Heart right ventricle (tissue), 16 donors: ENCODE data around the gene KRT71. TPM values are rescaled to one million over a fixed set of nuclear protein-coding genes. Genes with fewer than 3 reads are reported as not detected.

Experiments used
- ATAC-seq, 8 donors: fragments of 200-7000 bp; cut with Tn5 transposase; one replicate each; pipeline ENCODE4 v1.9.1; 2020; ENCODE audit warnings: mild to moderate bottlenecking in 8 of 8, moderate library complexity in 8 of 8, moderate number of reproducible peaks in 1 of 8
- DNase-seq, 2 donors: peaks; one replicate each; pipeline ENCODE4 v3.0.0-alpha.2; 2020
- H3K27ac ChIP-seq, 10 donors: fragments of 200-600 bp; sonication (generic) in 2 of 10; one replicate each; pipeline versions ENCODE4 v1.5.0 to v1.8.0; 2020 to 2022; ENCODE audit warnings: mild to moderate bottlenecking in 3 of 10
- H3K27me3 ChIP-seq, 7 donors: fragments of 200-600 bp; one replicate each; pipeline ENCODE4 v1.8.0; 2021 to 2022; ENCODE audit warnings: mild to moderate bottlenecking in 2 of 7
- H3K36me3 ChIP-seq, 9 donors: fragments of 200-600 bp; sonication (generic) in 1 of 9; one replicate each; pipeline versions ENCODE4 v1.5.0 to v1.8.0; 2020 to 2022; ENCODE audit warnings: mild to moderate bottlenecking in 2 of 9
- H3K4me1 ChIP-seq, 9 donors: fragments of 200-600 bp; sonication (generic) in 1 of 9; one replicate each; pipeline versions ENCODE4 v1.5.0 to v1.8.0; 2020 to 2022; ENCODE audit warnings: mild to moderate bottlenecking in 4 of 9
- H3K4me3 ChIP-seq, 10 donors: fragments of 200-600 bp; sonication (generic) in 2 of 10; one replicate each; pipeline versions ENCODE4 v1.5.0 to v1.8.0; 2020 to 2022; ENCODE audit warnings: mild to moderate bottlenecking in 7 of 10, moderate library complexity in 2 of 10
- H3K9me3 ChIP-seq, 11 donors: fragments of 200-600 bp in 10 of 11; sonication (generic) in 2 of 11; one replicate each; pipeline versions ENCODE4 v1.5.0 to v1.8.0; 2013 to 2022; ENCODE audit warnings: mild to moderate bottlenecking in 2 of 11, control low read depth in 1 of 11, moderate library complexity in 1 of 11
- CTCF ChIP-seq, 9 donors: fragments of 200-600 bp; sonication (generic) in 2 of 9; IDR thresholded peaks; one replicate each; pipeline versions ENCODE4 v1.5.0 to v1.8.0; 2021 to 2022; ENCODE audit warnings: antibody characterized with exemption in 9 of 9, mild to moderate bottlenecking in 5 of 9, moderate library complexity in 1 of 9
- WGBS, 2 donors: extraction: QIAGEN DNeasy Blood & Tissue Kit; methylation state at CpG; one replicate each; pipeline ENCODE4 v1.1.7; 2013; ENCODE audit warnings: inconsistent platforms in 1 of 2; 5-methylcytosine and 5-hydroxymethylcytosine counted together
- intact Hi-C, 10 donors: fragments of 100-400 bp; cut with DNase I; formaldehyde crosslinking; loops; one replicate each; pipeline versions ENCODE4 v1.11.1 to v1.14.2; 2022
- polyA plus RNA-seq, 2 donors: library from polyadenylated mRNA; stranded (reverse); fragments of 200-250 nt; gene quantifications; one replicate each; pipeline ENCODE4 v1.2.3, GENCODE V29; 2013
- total RNA-seq, 10 donors: library from RNA; stranded (reverse); fragmentation: NEBNext Ultra II Directional in 3 of 10; extraction: Animal tissue kit (Norgen Biotek cat#: 25700) in 3 of 10; gene quantifications; one replicate each; pipeline versions ENCODE4 v1.2.1 to v1.2.4, GENCODE V29; 2021 to 2023
- donor health status: Arrhythmogenic right ventricular cardiomyopathy.
- donor health status: ischemic (EF 13 %, LVEDD 7.1; RV severe dilation, severe dysfunction).
- donor health status: healthy with polysubstance abuse.
- donor health status: DM: no; HTN: yes; CAD: no.
- donor health status: DM: no; HTN: no; CAD: no.
- donor health status: ischemic (EF 25% LVEDD 6.9; RV normal size, moderate dysfunction).
- donor health status: ischemic (EF 25% LVEDD 5.7; RV mildly dilated, moderate dysfunction).
- donor health status: healthy.
- donor health status: DM: yes; HTN: yes; CAD: no.
- donor health status: Ischemic cardiomyopathy.
- donor health status: ischemic (EF 35%, LVEDD 5.7; RV mildly dilated, moderate dysfunction).
- donor health status: nonischemic (EF 11% LVEDD 7.7; RV severe dilation, severe dysfunction).
- donor health status: DM: yes; HTN: yes; CAD: no.
- donor health status: PGD.
- donor health status: ischemic (EF 29% LVEDD 5.4; RV normal size, mild dysfunction).
- donor health status: nonischemic (EF 23%, LVEDD 6.1; RV moderate dilation, normal function).

Gene KRT71
- total and polyA plus RNA-seq, 12 donors, result not detected

- 93 to 94% methylated on average over 5 of the region's 5 CpGs for WGBS, 2 donors
- Histone ChIP-seq H3K4me3 (no peak overlapping the region), H3K9me3 (no peaks in the 10 kb centered on the region), H3K27me3 (peaks cover 0 to 13% (median 0%) of the 10 kb centered on the region in 7 donors), H3K36me3 (no peaks in the 10 kb centered on the region), H3K27ac (no peak overlapping the region), H3K4me1 (peaks cover 0 to 4% (median 0%) of the 10 kb centered on the region in 9 donors)
- TF ChIP-seq CTCF (IDR thresholded peaks at IDR 0.05), result no peak
- no peak for DNase-seq
- ATAC-seq, result no peak
- intact Hi-C loops, result no loop called here
Measured at GRCh38 chr12:52541709-52542108, 11.2 kb downstream of the KRT71 start.

DNA sequence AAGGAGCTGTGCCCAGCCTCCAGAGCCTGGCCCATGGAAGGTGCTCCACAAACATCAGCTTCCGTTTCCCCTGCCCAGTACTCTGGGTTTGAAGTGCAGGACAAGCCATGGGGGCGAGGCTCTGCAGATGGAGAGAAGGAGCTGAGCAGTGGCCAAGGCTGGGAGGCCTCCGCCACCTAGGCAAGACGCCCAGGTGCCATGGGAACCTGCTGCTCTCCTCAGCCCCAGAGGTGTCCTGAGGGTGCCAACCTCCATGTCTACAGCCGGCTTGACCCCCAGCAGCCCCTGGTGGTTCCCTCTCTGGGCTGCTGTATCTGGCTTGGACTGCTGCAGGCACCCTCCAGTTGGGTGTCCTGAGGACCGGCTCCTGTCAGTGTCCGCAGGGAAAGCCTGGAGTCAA, 12.4 kb downstream of the KRT71 start:
- Histone ChIP-seq H3K27me3 (peaks cover 0 to 7% (median 0%) of the 10 kb centered on the region in 7 donors), H3K27ac (no peak overlapping the region), H3K36me3 (no peaks in the 10 kb centered on the region), H3K4me1 (peaks cover 0 to 4% (median 0%) of the 10 kb centered on the region in 9 donors), H3K9me3 (no peaks in the 10 kb centered on the region), H3K4me3 (no peak overlapping the region)
- intact Hi-C loops, result no loop called here
- no peak for ATAC-seq
- no peak for TF ChIP-seq CTCF (IDR thresholded peaks at IDR 0.05)
- WGBS, 2 donors, result 92 to 98% methylated on average over 7 of the region's 7 CpGs
- no peak for DNase-seq

GRCh38 chr12:52539821-52540173, 13.1 kb downstream of the KRT71 start:
- peaks cover 0 to 4% (median 0%) of the 10 kb centered on the region in 9 donors for H3K4me1 ChIP-seq
- no peaks in the 10 kb centered on the region for H3K9me3 ChIP-seq
- H3K4me3 ChIP-seq, result no peak overlapping the region
- ATAC-seq (no peak), DNase-seq (no peak)
- intact Hi-C loops, result no loop called here
- TF ChIP-seq CTCF (IDR thresholded peaks at IDR 0.05), result no peak
- H3K27ac ChIP-seq, result no peak overlapping the region
- peaks cover 0 to 7% (median 0%) of the 10 kb centered on the region in 7 donors for H3K27me3 ChIP-seq
- WGBS, 2 donors, result 88 to 98% methylated on average over 3 of the region's 3 CpGs
- no peaks in the 10 kb centered on the region for H3K36me3 ChIP-seq

DNA sequence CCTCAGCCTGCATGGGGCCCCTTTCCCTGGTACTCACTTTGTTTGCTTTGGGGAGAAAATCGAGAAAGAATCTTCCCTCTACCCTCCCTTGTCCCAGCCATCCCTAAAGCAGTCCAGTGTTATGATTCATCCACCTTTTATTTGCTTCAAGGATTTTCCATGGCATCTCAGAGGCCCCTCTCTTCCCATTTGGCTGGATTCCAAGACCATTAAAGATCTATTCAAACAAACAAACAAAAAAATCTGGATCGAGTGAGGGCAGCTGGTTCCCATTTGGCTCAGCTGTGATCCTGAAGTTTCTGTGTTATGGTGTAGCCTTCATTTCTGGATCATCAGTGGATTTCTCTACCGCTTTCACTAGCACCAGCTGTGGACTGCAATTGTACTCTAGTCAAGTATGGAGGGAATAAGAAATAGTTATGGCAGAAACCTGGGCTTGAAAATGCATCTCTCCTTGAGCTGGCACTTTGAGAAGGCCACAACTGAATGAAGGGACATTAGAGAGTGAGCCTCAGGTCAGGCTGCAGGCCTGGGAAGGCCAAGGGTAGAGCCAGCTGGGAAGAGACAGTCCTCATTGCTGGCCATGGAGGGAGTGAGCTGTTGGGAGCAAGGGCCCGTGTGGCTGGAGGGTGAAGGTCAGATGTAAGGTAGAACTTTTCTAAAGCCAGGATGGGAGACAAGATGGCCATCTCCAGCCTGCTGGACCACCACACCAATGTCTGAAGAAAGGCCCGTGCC, 13.7 kb downstream of the KRT71 start:
- ATAC-seq (no peak), DNase-seq (no peak)
- Histone ChIP-seq H3K36me3 (no peaks in the 10 kb centered on the region), H3K4me1 (peaks cover 0 to under 1% (median 0%) of the 10 kb centered on the region in 9 donors), H3K9me3 (no peaks in the 10 kb centered on the region), H3K27ac (no peak overlapping the region), H3K27me3 (peaks cover 0 to 7% (median 0%) of the 10 kb centered on the region in 7 donors), H3K4me3 (no peak overlapping the region)
- no peak for TF ChIP-seq CTCF (IDR thresholded peaks at IDR 0.05)
- intact Hi-C loops, result no loop called here
- WGBS, 2 donors, result 68 to 74% methylated on average over 5 of the region's 5 CpGs
